ENCODE measurements around the gene MAGEA11. TPM values are rescaled to one million over a fixed set of nuclear protein-coding genes. Genes with fewer than 3 reads are reported as not detected.

The MAGEA11 gene
- total and polyA plus RNA-seq, 8 donors, result not detected

DNA sequence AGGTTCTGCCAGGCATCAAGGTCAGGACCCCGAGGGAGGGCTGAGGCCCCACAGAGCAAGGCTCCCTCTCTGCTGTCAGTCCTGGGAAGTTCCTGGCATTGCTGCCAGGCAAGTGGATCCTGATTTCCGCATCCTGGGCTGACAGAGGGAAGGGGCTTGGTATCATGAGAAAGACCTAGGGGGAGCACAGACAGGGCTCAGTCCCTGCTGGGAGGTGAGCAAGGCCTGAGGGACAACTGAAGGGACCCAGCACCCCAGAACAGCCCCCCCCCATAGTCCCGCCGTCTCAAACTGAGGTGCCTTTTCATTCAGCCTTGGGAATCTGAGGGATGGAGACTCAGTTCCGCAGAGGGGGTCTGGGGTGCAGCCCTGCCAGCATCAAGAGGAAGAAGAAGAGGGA lies 971 bp downstream of the MAGEA11 start:
- ATAC-seq, result no peak
- H3K27me3 ChIP-seq, result no peaks in the 10 kb centered on the region
- intact Hi-C loops (cut with DNase I), result no loop called here
- TF ChIP-seq, protein P1, sequence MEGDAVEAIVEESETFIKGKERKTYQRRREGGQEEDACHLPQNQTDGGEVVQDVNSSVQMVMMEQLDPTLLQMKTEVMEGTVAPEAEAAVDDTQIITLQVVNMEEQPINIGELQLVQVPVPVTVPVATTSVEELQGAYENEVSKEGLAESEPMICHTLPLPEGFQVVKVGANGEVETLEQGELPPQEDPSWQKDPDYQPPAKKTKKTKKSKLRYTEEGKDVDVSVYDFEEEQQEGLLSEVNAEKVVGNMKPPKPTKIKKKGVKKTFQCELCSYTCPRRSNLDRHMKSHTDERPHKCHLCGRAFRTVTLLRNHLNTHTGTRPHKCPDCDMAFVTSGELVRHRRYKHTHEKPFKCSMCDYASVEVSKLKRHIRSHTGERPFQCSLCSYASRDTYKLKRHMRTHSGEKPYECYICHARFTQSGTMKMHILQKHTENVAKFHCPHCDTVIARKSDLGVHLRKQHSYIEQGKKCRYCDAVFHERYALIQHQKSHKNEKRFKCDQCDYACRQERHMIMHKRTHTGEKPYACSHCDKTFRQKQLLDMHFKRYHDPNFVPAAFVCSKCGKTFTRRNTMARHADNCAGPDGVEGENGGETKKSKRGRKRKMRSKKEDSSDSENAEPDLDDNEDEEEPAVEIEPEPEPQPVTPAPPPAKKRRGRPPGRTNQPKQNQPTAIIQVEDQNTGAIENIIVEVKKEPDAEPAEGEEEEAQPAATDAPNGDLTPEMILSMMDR (IDR thresholded peaks at IDR 0.05), result no peak
- no peak for DNase-seq
- H3K27ac ChIP-seq, result no peak overlapping the region
- H3K36me3 ChIP-seq, result no peaks in the 10 kb centered on the region
- no peaks in the 10 kb centered on the region for H3K4me1 ChIP-seq
- no peak overlapping the region for H3K4me3 ChIP-seq
- H3K9me3 ChIP-seq, result no peaks in the 10 kb centered on the region

DNA sequence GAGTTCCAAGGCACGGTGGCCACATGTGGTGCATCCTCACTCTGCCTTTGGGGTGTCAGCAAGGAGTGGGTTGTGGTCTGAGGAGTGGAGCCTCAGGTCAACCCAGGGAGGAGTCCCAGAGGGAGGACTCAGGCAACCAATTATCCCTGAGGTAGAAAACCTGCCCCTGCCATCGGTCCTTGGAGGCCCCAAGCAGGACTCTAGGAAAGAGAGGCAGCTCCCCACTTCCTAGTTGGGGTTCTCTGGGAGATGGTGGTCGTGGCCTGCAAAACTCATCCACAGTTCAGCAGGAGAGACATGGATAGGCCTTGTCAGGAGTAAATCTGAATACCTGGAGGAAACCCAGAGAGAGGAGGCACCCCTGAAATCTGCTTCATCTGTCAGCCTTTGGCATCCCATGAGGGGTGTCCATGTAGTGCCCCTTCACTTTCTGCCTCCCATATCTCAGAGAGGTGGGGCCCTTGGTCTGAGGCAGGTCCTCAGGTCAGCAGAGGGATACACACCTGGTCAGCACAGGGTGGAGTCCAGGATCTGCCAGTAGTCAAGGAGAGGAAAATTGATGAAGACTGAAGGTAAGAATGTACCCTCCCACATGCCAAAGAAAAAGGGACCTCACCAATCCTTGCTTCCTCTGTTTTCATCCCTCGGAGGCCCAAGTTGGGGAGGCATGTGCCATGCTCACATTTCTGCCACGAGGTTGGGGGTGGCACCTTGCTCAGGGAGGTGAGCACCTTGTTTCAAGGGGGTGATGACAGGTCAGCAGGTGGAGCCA lies 1.6 kb downstream of the MAGEA11 start:
- no peaks in the 10 kb centered on the region for H3K4me1 ChIP-seq
- DNase-seq (no peak), ATAC-seq (no peak)
- H3K4me3 ChIP-seq, result no peak overlapping the region
- no peaks in the 10 kb centered on the region for H3K27me3 ChIP-seq
- intact Hi-C loops (cut with DNase I), result no loop called here
- TF ChIP-seq, protein P1 (IDR thresholded peaks at IDR 0.05), result no peak
- no peaks in the 10 kb centered on the region for H3K9me3 ChIP-seq
- H3K27ac ChIP-seq, result no peak overlapping the region
- H3K36me3 ChIP-seq, result no peaks in the 10 kb centered on the region

DNA sequence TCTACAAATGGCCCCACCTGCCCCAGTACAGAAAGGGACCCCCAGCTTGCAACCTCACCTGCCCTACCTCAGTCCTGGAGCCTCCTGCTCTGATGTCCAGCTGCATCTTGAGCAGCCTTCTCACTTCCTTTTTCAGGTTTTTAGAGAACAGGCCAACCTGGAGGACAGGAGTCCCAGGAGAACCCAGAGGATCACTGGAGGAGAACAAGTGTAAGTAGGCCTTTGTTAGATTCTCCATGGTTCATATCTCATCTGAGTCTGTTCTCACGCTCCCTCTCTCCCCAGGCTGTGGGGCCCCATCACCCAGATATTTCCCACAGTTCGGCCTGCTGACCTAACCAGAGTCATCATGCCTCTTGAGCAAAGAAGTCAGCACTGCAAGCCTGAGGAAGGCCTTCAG lies 3.6 kb downstream of the MAGEA11 start:
- Histone ChIP-seq H3K27ac (no peak overlapping the region), H3K4me1 (no peaks in the 10 kb centered on the region), H3K4me3 (no peak overlapping the region), H3K36me3 (no peaks in the 10 kb centered on the region), H3K27me3 (no peaks in the 10 kb centered on the region), H3K9me3 (no peaks in the 10 kb centered on the region)
- ATAC-seq (no peak), DNase-seq (no peak)
- intact Hi-C loops (cut with DNase I), result no loop called here
- TF ChIP-seq, protein P1 (IDR thresholded peaks at IDR 0.05), result no peak

DNA sequence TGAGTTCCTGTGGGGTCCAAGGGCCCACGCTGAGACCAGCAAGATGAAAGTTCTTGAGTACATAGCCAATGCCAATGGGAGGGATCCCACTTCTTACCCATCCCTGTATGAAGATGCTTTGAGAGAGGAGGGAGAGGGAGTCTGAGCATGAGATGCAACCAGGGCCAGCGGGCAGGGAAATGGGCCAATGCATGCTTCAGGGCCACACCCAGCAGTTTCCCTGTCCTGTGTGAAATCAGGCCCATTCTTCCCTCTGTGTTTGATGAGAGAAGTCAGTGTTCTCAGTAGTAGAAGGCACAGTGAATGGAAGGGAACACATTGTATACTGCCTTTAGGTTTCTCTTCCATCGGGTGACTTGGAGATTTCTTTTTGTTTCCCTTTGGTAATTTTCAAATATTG lies 4.8 kb downstream of the MAGEA11 start:
- DNase-seq, result no peak
- ATAC-seq, result no peak
- Histone ChIP-seq H3K27ac (no peak overlapping the region), H3K4me3 (no peak overlapping the region), H3K36me3 (no peaks in the 10 kb centered on the region), H3K27me3 (no peaks in the 10 kb centered on the region), H3K9me3 (no peaks in the 10 kb centered on the region), H3K4me1 (no peaks in the 10 kb centered on the region)
- intact Hi-C loops (cut with DNase I), result no loop called here
- TF ChIP-seq, protein P1 (IDR thresholded peaks at IDR 0.05), result no peak

DNA sequence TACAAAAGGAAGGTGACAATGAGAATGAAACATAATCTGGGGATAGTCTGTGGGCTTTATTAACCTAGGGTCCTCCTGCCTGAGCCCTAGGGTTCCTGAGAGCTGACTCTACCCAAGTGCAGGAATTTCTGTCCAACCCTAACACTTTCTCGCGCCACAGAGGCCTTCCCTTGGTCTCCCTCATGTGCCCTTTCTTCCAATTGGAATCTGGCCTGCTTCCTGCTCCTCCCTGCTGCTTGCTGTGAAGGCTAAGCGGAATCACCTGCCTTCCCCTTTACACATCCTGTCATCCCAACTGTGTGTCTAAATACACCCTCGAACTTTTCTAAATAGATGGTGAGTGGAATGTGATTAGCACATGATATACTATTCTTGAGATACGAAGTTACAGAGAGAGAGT lies 5.9 kb downstream of the MAGEA11 start:
- no peaks in the 10 kb centered on the region for H3K27me3 ChIP-seq
- H3K4me3 ChIP-seq, result no peak overlapping the region
- DNase-seq (no peak), ATAC-seq (no peak)
- H3K4me1 ChIP-seq, result no peaks in the 10 kb centered on the region
- no peaks in the 10 kb centered on the region for H3K9me3 ChIP-seq
- no peak overlapping the region for H3K27ac ChIP-seq
- TF ChIP-seq, protein P1 (IDR thresholded peaks at IDR 0.05), result no peak
- intact Hi-C loops (cut with DNase I), result no loop called here
- no peaks in the 10 kb centered on the region for H3K36me3 ChIP-seq
